Testis (tissue), 2 donors: ENCODE data around the gene OXT.

Experiments
- POLR2A ChIP-seq: fragments of 450-650 bp; IDR thresholded peaks from one replicate; pipeline ENCODE4 v1.6.1; 2017; ENCODE audit warnings: antibody characterized with exemption, mild to moderate bottlenecking, moderate library complexity
- TF ChIP-seq, protein P1 (sequence below), 3 experiments: fragments of 450-650 bp in 2 of 3; fragments of 200-600 bp in 1 of 3; sonication (generic) in 1 of 3; IDR thresholded peaks; one replicate each; pipeline ENCODE4 v1.5.1; 2016 to 2019; ENCODE audit warnings: antibody characterized with exemption in 3 of 3, mild to moderate bottlenecking in 2 of 3, moderate library complexity in 1 of 3

GRCh38 chr20:3088031-3088430, 16.6 kb downstream of the OXT start:
- no peak for TF ChIP-seq POLR2A
- TF ChIP-seq, protein P1, sequence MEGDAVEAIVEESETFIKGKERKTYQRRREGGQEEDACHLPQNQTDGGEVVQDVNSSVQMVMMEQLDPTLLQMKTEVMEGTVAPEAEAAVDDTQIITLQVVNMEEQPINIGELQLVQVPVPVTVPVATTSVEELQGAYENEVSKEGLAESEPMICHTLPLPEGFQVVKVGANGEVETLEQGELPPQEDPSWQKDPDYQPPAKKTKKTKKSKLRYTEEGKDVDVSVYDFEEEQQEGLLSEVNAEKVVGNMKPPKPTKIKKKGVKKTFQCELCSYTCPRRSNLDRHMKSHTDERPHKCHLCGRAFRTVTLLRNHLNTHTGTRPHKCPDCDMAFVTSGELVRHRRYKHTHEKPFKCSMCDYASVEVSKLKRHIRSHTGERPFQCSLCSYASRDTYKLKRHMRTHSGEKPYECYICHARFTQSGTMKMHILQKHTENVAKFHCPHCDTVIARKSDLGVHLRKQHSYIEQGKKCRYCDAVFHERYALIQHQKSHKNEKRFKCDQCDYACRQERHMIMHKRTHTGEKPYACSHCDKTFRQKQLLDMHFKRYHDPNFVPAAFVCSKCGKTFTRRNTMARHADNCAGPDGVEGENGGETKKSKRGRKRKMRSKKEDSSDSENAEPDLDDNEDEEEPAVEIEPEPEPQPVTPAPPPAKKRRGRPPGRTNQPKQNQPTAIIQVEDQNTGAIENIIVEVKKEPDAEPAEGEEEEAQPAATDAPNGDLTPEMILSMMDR (IDR thresholded peaks at IDR 0.05): no peak
